CD4-positive, alpha-beta T cell treated with Interleukin-2 at 100 ng/mL for 4 hours (primary cell): ENCODE data around the gene KCNAB2.

ENCODE experiments used
- DNase-seq: peaks from one replicate; pipeline ENCODE4 v3.0.0-alpha.2; 2020; ENCODE audit warnings: low spot score

The KCNAB2 gene

DNA sequence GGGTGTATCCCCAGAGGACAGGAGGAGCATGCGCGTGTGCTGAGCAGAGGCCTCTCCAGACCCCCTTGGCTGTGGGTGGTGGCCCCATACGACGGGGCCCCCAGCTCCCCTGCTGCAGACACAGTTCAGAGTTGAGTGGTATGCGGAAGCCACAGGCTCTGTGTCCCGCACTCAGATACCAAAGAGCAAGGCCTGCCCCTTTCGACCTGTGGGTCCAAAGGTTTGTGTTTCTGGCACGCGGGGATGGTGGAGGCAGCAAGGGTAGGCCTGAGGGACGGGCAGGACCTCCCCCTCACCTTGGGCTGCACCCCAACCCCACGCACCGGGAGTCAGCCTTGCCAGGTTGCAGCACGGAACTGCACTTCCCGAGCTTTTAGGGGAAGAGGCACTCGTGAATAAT is at the start of gene KCNAB2:
Gene KCNAB2, plus strand, starts transcription at position 328 of the 400 bp plus-strand sequence. CDS start 5,649 bp downstream, outside the sequence.
- DNase-seq = no peak

DNA sequence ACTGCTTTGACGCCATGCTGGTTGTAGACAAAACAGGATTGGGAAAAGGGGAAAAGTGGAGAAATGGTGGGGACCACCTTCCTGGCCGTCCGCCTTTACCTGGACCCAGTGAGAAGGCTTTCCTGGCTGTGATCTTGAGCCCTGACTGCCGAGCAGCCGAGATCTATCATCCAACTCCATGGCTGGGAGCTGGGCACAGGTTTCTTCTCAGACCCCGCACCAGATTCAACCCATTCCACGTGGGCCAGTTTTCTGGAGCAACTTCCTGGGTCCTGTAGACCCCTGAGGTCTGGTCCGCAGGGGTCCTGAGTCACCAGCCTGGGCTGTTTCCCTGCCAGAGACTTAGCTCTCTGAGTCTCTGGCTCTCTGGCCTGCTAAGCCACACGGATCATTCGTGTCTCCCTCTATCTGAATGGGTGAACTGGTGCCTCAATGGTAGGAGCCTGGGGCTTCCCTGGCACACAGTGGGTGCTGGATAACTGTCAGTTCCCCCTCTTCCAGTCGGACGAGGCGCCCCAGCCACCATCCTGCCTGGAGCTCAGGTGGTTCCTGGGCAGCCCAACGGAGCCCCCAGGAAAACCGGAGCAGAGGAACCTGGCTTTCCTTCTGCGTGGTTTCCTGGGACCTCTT is 48.9 kb upstream of the KCNAB2 start:
- no peak for DNase-seq

DNA sequence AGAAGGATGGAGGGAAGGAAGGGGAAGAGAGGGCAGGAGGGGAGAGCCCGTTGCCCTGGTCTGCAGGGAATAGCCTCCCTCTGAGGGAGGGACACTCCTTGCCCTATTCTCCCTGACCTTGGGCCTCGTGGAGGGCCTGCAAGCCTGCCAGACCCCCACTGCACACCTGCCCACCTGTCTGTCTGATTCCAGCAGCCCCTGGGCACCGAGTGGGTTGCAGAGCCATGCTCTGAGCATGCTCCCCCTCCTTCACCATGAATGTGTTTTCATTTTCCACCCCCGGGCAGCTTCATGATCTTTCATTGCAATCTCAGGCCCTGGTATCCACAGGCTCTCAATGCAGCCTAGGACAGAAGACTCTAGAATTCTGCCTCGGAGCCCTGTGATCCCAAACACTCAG is 48.4 kb upstream of the KCNAB2 start:
- DNase-seq = no peak

DNA sequence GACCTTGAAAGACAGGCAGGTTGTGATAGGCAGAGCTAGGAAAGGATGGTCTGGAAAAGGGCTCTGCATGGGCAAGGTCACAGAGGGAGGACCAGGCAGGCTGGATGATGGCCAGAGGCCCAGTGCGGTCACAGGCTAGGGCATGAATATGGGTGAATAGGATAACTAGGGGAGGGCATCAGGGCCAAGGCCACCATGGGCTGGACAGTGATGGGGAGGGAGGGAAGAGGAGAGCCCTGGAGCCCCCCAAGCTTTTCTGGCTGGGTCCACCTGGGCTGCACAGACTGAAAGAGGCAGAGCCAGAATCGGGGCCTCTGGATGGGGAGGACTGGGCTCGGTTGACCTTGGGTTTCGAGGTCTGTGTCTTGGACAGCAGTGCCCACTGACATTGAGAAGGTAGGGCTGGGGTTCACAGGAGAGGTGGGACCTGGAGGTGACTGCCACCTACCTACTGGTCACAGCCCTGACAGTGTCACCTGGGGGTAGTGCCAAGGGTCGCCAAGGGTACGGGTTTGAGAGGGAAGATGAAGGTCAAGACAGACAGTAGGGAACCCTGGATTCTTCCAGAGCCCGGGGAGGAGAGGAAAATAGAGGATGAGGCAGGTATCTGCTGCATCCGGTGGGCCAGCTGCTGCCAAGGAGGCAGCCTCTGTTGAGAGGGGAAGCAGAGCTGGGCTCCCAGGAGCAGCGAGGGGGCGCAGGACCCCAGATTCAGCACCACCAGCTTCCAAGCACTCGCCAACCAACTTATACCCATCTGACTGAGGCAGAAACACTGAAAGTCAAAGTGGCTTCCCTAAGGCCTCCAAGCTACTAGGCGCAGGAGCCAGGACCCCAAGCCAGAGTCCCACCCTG is 47.4 kb upstream of the KCNAB2 start:
- DNase-seq = no peak

DNA sequence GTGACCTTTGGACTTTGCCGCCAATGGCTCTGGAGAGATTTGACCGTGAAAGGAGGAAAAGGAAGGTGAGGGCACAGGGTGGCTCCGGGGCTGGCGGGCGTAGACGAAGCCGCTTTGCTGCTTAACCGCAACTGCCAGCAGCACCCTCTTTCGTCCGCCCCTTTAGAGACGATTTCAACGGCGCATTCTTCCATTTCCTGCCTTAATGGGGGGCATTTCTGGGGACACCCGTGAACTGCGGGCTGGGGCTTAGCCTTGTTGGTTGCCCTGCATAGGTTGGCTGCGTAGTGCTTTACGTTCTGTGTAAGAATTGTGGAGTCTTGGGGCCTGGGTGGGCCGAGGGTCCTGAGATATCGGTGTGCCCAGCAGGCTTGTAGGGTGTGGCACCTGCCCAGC is 46.8 kb upstream of the KCNAB2 start:
- DNase-seq = no peak

DNA sequence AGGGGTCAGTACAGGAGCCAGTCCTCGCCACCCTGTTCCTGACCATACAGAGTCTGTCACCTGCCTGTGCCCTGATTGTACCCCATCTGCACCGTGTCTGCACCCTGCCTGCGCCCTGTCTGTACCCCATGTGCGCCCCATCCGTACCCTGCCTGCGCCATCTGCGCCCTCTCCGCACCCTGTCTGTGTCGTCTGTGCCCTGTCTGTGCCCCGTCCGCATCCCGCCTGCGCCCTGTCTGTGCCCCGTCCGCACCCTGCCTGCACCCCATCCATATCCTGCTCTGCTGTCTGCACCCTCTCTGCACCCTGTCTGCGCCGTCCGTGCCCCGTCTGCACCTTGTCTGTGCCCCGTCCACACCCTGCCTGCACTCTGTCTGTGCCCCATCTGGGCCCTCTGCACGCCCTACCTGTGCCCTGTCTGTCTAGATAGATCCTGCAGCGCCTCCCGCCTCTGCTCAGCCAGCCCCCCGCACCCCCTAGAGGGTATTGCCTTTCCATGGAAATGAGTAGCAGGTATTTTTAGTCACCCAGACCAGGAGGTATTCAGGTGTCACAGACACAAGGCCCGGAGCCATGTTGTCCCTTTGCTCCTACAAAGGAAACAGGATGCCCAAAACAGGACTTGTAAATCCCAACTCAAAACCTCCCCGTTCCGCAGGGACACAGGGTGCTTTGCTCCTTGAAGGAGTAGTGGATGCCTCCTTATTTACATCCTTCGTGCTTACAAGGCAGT is 45.8 kb upstream of the KCNAB2 start:
- DNase-seq = no peak

DNA sequence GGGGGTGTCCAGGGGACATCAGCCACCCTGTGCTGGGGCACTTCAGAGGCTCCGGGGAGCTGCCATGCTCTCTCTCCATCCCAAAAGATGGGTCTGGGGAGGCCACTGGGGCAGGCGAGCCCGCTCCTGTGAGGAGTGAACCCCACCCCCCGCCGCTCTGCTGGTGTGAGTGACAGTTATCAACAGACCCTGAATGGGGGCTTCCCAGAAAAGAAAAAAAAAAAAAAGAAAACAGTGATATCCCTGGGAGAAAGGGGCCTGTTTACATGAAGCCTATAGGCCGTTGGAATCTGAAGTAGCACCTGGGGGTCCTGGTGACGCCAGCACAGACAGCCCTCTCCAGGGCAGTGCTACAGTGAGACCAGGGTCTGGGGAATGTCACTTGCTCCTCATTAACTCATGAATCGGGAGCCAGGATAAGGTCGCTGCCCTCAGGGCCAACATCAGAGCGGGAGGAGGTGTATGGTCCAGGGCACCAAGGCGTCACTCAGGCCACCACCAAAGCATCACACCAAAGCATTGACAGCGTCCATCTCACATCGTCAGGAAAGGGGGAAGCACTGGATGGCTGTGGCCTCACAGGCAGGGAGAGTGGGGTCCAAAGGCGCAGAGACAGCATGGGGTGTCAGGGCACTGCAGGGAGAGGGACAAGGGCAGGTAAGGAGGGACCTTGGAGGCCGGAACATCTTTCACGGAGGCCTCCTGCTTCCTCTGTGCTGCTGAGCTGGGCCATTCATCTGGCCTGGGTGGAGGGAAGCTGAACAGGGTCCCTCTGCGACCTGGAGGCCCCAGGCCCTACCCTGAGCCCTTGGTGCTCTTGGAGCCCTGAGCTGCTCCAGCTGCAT is 45.0 kb upstream of the KCNAB2 start:
- DNase-seq = no peak

DNA sequence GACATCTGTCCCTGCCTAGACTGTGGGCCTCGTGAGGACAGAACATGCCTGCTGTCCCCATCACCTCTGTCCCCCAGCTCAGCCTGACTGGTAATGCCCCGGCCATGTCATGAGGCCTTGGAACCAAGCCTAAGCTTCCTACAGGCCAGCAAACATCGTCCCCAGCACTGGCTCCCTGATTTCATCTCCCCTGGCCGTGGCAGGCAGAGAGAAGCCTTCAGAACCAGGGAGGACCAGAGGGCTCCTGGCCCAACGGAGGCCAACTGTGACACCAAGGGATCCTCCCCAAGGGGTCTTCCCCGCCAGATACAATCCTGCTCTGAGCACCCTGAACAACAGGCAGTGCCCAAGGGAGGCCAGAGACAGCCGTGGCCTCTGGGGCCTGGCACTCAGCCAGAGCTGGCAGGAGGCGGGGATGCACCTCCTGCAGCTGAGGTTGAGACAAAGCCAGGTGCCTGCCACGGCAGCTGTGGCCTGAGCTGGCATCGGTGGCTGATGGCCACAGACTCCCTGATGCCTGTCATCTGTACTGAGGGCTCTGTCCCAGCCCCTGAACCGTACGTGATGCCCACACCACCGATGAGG is 43.6 kb upstream of the KCNAB2 start:
- no peak for DNase-seq

DNA sequence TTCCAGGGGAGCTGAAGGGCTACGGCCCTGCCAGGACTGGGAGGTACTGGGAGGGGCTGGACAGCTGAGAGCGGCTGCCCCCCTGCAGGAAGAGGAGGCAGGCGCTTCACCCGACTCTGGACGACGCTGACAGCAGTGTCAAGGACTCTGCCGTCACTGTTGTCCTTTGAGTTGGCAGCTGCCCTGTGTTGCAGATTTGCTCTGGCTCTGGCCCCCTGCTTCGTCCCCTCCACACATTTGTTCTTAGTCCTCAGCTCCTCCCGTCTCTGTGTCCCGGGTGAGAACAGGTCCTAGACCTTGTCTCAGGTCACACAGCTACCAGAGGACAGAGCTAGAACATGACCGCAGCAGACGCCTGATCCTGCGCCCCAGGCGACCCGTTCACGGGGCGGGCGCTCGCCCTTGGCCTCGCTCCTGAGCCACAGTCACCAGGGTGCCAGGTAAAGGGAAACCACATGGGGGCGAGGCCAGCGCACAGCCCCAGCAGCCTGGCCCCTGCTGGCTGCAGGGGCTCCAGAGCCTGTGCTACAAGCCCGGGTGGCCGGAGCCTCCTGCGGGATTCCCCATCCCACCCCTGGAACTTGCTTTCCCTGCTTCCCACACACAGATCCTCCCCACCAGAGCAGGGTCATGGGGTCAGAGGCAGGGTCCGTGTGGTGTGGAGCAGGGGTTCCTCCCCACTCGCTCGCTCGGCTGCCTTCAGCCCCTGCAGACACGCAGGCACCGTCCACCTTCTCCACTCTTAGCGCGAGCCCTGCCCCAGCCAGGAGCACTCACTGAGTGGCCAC is 42.8 kb upstream of the KCNAB2 start:
- DNase-seq = no peak

DNA sequence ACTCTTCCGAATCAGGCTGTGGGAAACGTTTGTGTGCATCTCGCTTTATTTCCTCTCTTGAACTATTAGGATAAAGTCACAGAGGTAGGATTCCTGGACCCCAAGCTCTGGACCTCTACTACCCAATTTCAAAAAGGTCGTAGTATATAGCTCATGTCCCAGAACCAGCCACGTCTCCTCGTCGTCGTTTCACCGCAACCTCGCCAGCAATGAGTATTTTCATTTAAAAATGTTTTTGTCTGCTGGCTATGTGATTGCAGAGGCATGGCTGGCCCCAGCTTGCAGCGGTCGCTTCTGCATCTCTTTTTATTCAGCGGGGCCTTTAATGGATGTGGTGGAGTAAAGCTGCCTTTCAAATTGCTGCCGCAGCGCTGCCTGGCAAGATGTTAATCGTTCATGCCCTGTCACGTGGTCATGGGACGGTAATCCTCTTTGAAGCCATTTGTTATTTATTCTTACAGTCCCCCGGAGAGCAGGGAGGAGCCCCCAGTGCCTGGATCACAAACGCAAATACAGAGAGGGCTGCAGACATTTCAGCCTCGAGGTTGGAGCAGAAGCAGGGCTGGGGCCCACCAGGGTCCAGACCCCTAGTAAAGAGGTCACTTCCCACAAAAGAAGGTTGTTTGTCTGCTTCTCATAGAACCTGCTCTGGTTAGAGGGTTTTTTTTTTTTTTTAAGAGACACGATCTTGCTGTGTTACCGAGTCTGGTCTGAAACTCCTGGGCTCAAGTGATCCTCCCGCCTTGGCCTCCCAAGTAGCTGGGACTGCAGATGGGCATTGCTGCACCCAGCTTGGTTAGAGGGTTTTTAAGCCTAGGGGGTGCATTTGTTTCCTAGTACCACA is 41.9 kb upstream of the KCNAB2 start:
- no peak for DNase-seq

DNA sequence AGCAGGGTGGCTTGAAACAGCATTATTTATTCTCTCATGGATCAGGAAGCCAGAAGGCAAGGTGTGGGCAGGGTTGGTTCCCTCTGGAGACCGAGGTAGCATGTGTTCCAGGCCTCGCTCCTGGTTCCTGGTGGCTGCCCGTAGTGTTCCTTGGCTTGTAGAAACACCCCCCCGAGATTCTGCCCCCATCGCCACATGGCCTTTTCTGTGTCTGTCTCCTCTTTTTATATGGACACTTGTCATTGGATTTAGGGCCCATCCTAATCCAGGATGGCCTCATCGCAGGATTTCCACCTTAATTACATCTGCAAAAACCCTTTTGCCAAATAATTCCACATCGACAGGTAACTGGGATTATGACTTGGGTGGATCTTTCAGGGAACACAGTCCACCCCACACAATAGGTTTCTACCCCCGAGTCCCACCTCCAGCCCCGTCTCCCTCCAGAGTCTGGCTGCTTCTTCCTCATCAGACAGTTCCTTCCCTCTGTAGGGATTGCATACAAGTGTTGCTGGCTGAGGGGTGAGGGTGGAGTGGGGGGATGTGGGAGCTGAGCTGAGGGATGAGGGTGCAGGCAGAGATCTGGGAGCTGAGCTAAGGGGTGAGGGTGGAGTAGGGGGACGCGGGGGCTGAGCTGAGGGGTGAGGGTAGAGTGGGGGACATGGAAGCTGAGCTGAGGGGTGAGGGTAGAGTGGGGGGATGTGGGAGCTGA is 41.1 kb upstream of the KCNAB2 start:
- DNase-seq = no peak

DNA sequence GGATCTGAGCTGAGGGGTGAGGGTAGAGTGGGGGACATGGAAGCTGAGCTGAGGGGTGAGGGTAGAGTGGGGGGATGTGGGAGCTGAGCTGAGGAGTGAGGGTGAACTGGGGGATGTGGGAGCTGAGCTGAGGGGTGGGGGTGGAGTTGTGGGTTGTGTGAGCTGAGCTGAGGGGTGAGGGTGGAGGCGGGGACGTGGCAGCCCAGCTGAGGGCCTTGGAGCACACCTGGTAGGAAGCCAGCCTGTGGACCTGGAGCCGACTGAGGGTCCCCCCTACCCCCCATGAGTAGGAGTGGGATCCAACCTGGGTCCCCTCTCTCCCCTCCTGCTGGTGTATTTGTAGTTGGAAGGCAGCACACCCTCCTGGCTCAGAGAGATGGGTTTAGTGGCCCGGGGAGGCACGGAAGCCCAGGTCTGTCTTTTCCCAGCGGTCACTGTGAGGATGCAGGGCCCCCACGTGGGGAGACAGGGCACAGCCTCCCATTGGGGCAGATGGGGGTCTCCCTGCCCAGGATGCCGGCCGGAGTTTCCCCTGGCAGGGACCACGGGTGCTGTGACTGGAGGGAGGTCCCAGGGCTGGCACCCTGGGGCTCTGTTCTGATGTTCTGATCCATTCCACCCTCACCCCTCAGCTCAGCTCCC is 40.3 kb upstream of the KCNAB2 start:
- DNase-seq = no peak

DNA sequence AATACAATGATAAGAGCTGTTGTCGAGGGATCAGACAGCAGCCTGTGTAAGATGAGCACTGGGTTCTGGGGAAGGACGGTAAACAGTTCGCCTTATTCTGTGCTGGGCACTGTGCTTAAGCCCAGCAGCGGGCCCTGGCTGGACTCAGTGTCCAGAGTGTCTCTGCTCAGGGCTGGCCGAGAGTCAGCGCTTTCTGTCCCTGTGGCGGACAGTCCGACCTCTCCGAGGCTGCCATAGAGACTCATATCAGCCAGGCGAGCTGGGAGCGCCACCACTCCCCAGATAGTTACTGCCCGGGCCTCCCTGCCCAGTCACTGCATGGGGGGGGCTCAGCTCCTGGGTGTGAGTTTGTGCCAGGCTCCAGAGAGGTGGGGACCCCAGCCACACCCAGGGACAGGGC is 38.8 kb upstream of the KCNAB2 start:
- no peak for DNase-seq

DNA sequence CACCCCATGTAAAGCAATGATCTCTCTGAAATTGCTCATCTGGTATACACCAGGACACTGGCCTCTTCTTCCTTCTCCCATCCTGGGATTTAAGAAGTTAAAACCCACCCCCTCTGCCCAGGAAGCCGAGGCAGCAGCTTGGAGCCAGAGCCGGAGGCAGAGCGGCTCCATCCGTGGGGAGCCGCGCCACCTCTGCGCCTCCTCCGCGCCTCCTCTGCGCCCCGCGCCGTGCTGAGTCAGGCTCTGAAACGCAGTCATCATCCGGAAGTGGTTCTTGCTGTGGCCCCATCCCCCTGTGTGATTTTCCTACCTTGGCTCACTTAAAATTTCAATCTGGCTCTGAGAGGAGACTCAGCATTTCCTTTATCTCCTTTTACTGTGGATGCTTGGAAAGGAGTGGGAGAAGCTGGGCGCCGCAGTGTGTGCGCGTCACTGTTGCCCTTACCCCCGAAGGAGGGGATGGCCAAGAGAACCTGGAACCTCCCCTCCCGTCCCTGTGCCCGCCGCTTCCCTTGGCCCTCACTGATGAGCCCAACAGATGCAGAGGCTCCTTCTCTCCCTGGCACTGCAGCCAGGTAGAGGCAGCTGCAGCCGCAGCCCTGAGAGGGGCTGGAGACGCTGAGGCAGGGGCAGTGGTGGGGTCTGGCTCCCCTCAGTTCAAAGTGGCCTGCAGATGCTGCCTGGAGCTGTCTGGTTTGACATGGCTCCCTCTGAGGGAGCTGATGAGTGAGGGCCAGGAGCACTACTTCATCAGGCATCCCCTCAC is 38.2 kb upstream of the KCNAB2 start:
- no peak for DNase-seq

DNA sequence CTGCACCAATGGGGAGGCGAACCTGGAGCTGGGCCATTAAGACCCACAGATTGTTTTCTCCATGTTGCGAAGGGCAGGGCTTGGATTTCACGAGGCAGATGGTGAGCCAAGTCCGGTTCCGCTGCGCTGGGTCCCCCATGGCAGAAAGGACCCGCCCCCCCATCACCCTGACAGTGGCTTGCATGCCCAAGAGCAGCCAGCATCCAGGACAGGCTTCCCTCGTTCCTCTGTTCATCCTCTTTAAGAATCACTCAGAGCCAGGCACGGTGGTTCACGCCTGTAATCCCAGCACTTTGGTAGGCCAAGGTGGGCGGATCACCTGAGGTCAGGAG is 37.6 kb upstream of the KCNAB2 start:
- no peak for DNase-seq

DNA sequence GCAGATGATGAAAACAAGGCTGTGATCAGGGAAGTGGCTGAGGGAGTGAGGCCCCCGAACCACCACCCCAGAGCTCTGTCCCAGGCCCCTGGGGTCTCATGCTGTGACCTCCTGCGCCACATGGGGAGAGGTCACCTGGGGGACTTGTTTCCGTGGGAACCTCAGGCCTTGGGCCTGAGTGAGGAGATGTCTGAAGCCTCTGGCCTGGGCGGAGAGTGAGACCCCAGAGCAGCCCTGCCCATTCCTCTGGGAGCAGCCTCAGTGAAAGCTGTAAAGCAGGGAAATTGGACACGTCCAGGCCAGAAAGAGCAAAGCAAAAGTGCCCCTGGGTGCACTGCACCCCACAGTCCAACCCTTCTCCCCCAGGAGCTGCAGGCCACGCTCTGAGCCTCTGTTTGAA is 37.0 kb upstream of the KCNAB2 start:
- DNase-seq = no peak

DNA sequence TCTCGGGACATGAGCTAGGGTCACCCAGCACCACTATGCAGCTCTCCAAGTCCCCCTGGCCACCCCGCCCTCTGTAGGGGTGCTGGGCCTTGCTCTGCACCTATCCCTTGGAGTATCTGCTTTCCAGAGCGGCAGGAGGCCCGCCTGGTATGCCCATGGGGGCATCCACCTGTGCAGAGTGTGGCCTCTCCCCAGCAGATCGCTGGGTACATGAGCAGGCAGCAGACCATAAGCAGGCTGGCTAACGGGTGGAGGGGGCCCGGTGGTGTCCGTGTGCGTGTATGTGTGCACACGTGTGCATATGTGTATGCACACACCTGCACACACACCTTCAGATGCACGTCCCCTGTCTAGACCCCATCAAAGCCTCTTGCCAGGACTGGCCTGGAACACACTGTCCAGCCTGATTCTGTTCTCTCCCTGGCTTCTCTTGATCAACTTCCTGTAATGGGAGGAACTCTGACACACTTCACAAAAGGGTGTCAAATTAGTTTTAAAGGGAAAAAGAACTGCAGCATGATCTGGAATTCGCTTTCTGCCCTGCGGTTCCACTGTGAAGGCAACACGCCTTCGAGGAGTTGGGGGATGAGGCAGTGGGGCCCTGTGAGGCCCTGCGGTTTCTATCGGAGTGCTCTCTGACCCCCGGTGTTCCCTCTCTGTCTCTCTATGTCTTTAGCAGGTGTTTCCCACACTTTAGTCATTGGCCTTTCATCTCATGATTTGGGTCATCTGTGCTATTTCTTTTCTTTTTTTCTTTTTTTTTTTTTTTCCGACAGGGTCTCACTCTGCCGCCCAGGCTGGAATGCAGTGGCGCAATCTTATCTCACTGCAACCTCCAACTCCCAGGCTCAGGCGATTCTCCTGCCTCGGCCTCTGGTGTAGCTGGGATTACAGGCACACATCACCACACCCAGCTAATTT is 36.3 kb upstream of the KCNAB2 start:
- no peak for DNase-seq
